GM19467 (cell line): ENCODE measurements around the gene TSPAN2.
"Not testable (repeated sequence)": the region's sequence is repeated elsewhere in the genome, so short reads cannot be mapped to it uniquely, and the experiment has no call there.

Source experiments
- ATAC-seq: cut with Tn5 transposase; IDR thresholded peaks from one replicate; pipeline ENCODE4 v1.9.1; 2021; ENCODE audit warnings: mild to moderate bottlenecking, moderate library complexity; ENCODE audit not compliant: unreplicated experiment

TSPAN2 gene

GRCh38 chr1:115041654-115042053 is 47.6 kb downstream of the TSPAN2 start:
- ATAC-seq: no peak

- ATAC-seq: no peak
These were observed 48.8 kb downstream of the TSPAN2 start for GRCh38 chr1:115040501-115040900.

- no peak for ATAC-seq
These were observed 52.3 kb downstream of the TSPAN2 start for GRCh38 chr1:115036814-115037507.

GRCh38 chr1:115035652-115036051 is 53.7 kb downstream of the TSPAN2 start:
- no peak for ATAC-seq

- ATAC-seq: no peak
These were observed 57.7 kb downstream of the TSPAN2 start for GRCh38 chr1:115031595-115031994.

- no peak for ATAC-seq
These were observed 59.8 kb downstream of the TSPAN2 start, which contains the start of gene TSHB for GRCh38 chr1:115029526-115029925. Gene TSHB, plus strand, starts transcription at chr1:115029826. Its CDS starts 3,537 bp downstream, at chr1:115033363.

- no peak for ATAC-seq
These were observed 65.7 kb downstream of the TSPAN2 start for GRCh38 chr1:115023593-115023992.

- ATAC-seq: no peak
These were observed 68.2 kb downstream of the TSPAN2 start for GRCh38 chr1:115021145-115021544.

GRCh38 chr1:115019549-115019948 is 69.8 kb downstream of the TSPAN2 start:
- ATAC-seq: not testable (repeated sequence)

GRCh38 chr1:115013792-115014191 is 75.5 kb downstream of the TSPAN2 start:
- ATAC-seq: no peak

GRCh38 chr1:115012434-115012833 is 76.9 kb downstream of the TSPAN2 start:
- no peak for ATAC-seq

- no peak for ATAC-seq
These were observed 77.3 kb downstream of the TSPAN2 start for GRCh38 chr1:115012006-115012405.

- ATAC-seq: no peak
These were observed 83.1 kb downstream of the TSPAN2 start for GRCh38 chr1:115006191-115006590.
